ENCODE measurements around the gene NOD1. TPM values are rescaled to one million over a fixed set of nuclear protein-coding genes. Genes with fewer than 3 reads are reported as not detected.

The NOD1 gene
- total RNA-seq, 1 donor from 2014 or later: 25.5 TPM

Other genes starting within 250 kb of the NOD1 start
- 17.3 TPM for gene ZNRF2, start 194.2 kb downstream of the NOD1 start, total RNA-seq (ENCODE audit: insufficient read depth, low replicate concordance)
- gene GGCT, start 26.0 kb upstream of the NOD1 start, total RNA-seq (ENCODE audit: insufficient read depth, low replicate concordance): 49.1 TPM
- gene GARS1, start 116.1 kb upstream of the NOD1 start, total RNA-seq (ENCODE audit: insufficient read depth, low replicate concordance): 68.1 TPM
- gene CRHR2, start 203.7 kb upstream of the NOD1 start, total RNA-seq (ENCODE audit: insufficient read depth, low replicate concordance): 0.72 TPM